HG02973 (cell line): ENCODE results near the gene RMI2.

Source experiments
- ATAC-seq: cut with Tn5 transposase; IDR thresholded peaks from one replicate; pipeline ENCODE4 v1.9.1; 2021; ENCODE audit warnings: moderate library complexity; ENCODE audit not compliant: unreplicated experiment

Gene RMI2

GRCh38 chr16:11380836-11381235 lies 35.6 kb downstream of the RMI2 start:
- ATAC-seq = no peak

GRCh38 chr16:11383481-11384183 lies 38.4 kb downstream of the RMI2 start:
- no peak for ATAC-seq

- no peak for ATAC-seq
These were observed 39.1 kb downstream of the RMI2 start for GRCh38 chr16:11384184-11384955.

GRCh38 chr16:11384956-11385586 lies 39.8 kb downstream of the RMI2 start:
- no peak for ATAC-seq

- no peak for ATAC-seq
These were observed 40.9 kb downstream of the RMI2 start for GRCh38 chr16:11386054-11386680.

GRCh38 chr16:11386791-11387546 lies 41.7 kb downstream of the RMI2 start:
- ATAC-seq = no peak

GRCh38 chr16:11389083-11389482 lies 43.8 kb downstream of the RMI2 start:
- ATAC-seq = no peak

GRCh38 chr16:11389631-11390565 lies 44.6 kb downstream of the RMI2 start:
- ATAC-seq = no peak

GRCh38 chr16:11390573-11391495 lies 45.6 kb downstream of the RMI2 start:
- ATAC-seq = no peak

GRCh38 chr16:11391576-11391975 lies 46.3 kb downstream of the RMI2 start:
- no peak for ATAC-seq

- ATAC-seq = no peak
These were observed 46.9 kb downstream of the RMI2 start for GRCh38 chr16:11392041-11392581.

- ATAC-seq = no peak
These were observed 48.1 kb downstream of the RMI2 start for GRCh38 chr16:11393366-11393765.

GRCh38 chr16:11393861-11394592 lies 48.8 kb downstream of the RMI2 start:
- ATAC-seq = no peak

- no peak for ATAC-seq
These were observed 49.3 kb downstream of the RMI2 start for GRCh38 chr16:11394593-11394960.

- ATAC-seq = no peak
These were observed 50.0 kb downstream of the RMI2 start for GRCh38 chr16:11395008-11395948.

- ATAC-seq = no peak
These were observed 50.6 kb downstream of the RMI2 start for GRCh38 chr16:11395949-11396240.
